Fibroblast of peridontal ligament (primary cell): Measurements from ENCODE around the gene CIRBP.
A peak's percentile ranks its signal among the peaks of the same experiment; 100 is the strongest.

Experiments used
- DNase-seq: peaks from one replicate; pipeline ENCODE4 v3.0.0-alpha.2; 2010; ENCODE audit errors: extremely low read depth

CIRBP gene

GRCh38 chr19:1269065-1269477, at the start of gene CIRBP:
Gene CIRBP (plus strand): TSS chr19:1269332. CDS start chr19:1270934, 1,602 bp downstream.
- peak; percentile 99 for DNase-seq

- DNase-seq, result no peak
These were observed 49.2 kb upstream of the CIRBP start for GRCh38 chr19:1219786-1220476.

GRCh38 chr19:1220477-1220930, 48.6 kb upstream of the CIRBP start:
- no peak for DNase-seq

- DNase-seq, result peak; percentile 33
These were observed 47.9 kb upstream of the CIRBP start for GRCh38 chr19:1220976-1221903.

- no peak for DNase-seq
These were observed 47.3 kb upstream of the CIRBP start for GRCh38 chr19:1221904-1222255.

- no peak for DNase-seq
These were observed 46.7 kb upstream of the CIRBP start for GRCh38 chr19:1222394-1222793.

GRCh38 chr19:1223018-1223855, 45.9 kb upstream of the CIRBP start:
- peak; percentile 15 for DNase-seq

GRCh38 chr19:1224047-1224825, 44.9 kb upstream of the CIRBP start:
- DNase-seq, result no peak

GRCh38 chr19:1224847-1225246, 44.3 kb upstream of the CIRBP start:
- DNase-seq, result no peak

- DNase-seq, result no peak
These were observed 43.5 kb upstream of the CIRBP start for GRCh38 chr19:1225440-1226226.

GRCh38 chr19:1226227-1226518, 43.0 kb upstream of the CIRBP start:
- DNase-seq, result no peak

- DNase-seq, result no peak
These were observed 42.4 kb upstream of the CIRBP start for GRCh38 chr19:1226522-1227303.

- DNase-seq, result no peak
These were observed 41.7 kb upstream of the CIRBP start for GRCh38 chr19:1227304-1228054.

- no peak for DNase-seq
These were observed 40.8 kb upstream of the CIRBP start for GRCh38 chr19:1228161-1228957.

- DNase-seq, result no peak
These were observed 39.8 kb upstream of the CIRBP start for GRCh38 chr19:1229056-1229923.

- DNase-seq, result no peak
These were observed 39.0 kb upstream of the CIRBP start for GRCh38 chr19:1229924-1230782.
